SW 1271 (cell line): ENCODE results near the gene NVL.
A peak's percentile ranks its signal among the peaks of the same experiment; 100 is the strongest.
"Not testable (repeated sequence)": the region's sequence is repeated elsewhere in the genome, so short reads cannot be mapped to it uniquely, and the experiment has no call there.

Source experiments
- DNase-seq, 2 experiments: peaks; one replicate each; lab custom pipeline; 2025; lab: John Stamatoyannopoulos, UW

NVL gene

DNA sequence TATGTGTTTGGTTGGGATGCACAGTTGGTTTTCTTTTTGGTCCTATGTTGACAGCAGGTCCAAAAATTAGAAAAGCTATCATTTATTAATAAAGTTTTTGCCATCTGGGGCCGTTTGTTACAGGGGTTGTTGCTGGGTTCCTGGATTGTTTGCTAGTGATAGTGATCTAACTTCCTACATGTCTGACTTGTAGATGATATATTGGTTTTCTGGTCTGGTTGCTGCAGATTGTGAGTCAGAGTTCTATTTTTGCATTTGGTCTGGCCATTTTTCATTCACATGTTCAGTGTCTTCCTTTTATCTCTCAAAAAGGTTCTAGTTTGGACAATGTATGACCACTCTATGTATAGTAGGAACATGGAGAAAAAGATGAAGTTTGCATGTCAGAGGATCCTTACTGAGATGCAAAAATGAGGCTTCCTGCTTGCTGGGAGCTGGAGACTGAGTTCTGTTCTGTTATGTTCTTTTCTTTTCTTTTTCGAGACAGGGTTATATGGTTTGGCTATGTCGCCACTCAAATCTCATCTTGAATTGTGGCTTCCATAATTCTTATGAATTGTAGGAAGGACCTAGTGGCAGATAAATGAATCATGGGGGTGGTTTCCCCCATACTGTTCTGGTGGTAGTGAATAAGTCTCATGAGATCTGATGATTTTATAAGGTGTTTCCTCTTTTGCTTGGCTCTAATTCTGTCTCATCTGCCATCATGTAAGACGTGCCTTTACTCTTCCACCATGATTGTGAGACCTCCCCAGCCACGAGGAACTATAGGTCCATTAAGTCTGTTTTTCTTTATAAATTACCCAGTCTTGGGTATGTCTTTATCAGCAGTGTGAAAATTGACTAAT is 4.2 kb upstream of the NVL start:
- DNase-seq: no peak

DNA sequence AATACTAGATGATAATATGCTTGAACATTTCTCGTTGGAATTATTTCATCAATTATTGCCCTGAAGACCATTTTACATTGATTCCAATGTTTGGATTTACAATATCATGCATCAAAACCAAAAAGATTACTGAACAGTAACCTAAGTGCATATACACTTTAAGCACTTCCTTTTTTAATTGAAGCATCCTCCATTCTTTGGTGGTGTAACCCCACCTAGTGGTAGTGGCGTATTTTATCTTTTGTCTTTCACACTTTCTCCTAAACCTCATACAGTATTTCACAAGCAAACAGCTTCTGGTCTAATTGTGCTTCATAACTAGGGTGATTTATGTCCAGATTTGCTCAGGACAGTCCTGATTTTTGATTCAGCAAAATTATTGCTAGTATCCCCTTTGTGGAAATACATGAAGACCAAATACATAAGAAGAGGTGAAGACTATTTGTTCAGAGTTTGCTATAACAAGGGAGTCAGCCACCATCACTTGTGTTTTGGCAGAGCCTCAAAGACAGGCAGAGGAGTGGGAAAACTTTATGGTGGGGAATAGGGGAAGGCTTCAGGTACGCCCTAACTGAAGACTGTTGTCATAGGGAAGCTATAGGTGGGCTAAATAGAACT is 3.4 kb upstream of the NVL start:
- DNase-seq: peak in 1 of 2 experiments; percentile 50

DNA sequence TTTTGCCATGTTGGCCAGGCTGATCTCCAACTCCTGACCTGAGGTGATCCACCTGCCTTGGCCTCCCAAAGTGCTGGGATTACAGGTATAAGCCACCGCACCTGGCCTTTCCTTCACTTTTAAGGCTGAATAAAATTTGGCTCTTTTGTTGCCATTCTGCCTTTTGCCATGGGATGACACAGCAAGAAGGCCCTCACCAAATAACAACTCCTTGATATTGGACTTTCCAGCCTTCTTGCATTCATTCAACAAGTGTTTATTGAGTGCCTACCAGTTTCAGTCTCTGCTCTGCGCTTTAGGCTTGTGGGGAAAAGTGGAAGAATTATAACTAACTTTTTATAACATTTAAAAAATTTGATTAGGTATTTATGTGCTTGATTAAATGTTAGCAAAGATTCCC is 1.9 kb upstream of the NVL start:
- DNase-seq: no peak

DNA sequence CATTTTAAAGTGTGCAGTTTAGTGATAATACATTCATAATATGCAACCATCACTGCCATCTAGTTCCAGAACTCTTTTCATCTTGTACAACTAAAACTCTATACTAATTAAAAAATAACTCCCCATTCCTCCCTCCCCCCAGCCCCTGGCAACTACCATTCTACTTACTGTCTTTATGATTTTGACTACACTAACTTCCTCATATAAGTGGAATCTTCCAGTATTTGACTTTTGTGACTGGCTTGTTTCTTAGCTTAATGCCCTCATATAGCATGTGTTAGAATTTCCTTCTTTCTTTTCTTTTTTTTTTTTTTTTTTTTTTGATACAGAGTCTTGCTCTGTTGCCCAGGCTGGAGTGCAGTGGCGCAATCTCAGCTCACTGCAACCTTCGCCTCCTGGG is 1.4 kb upstream of the NVL start:
- no peak for DNase-seq

DNA sequence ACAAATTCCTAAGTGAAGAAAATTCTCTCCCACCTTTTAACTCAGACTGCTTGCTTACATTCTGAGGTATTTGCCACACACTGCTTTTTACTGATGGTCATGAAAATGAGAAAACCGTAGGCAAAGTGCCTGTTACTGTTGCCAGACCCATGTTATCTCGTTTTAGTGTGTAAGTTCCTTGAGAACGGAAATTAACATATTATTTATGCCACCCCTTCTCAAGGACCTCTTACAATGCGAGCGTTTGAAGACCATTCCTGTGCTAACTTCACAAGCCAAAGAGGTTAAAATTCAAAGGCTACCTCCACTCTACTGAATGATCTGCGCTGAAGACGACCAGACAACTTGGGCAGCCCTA is 509 bp downstream of the NVL start:
- DNase-seq: no peak

DNA sequence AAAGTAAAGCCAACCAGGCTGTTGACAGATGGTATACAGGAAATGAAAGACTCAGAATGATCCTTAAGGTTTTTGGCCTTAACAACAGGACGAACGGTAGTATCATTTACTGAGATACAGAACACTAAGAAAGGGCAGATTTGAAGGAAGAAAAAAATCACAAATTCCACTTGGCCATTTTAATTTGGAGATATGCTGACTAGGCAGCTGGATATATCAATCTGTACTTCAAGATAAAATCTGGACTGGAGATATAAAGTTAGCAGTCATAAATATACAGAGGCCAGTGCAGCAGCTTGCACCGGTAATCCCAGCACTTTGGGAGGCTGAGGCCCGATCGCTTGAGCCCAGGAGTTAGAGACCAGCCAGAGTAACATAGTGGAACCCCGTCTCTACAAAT is 1.3 kb downstream of the NVL start:
- DNase-seq: no peak

DNA sequence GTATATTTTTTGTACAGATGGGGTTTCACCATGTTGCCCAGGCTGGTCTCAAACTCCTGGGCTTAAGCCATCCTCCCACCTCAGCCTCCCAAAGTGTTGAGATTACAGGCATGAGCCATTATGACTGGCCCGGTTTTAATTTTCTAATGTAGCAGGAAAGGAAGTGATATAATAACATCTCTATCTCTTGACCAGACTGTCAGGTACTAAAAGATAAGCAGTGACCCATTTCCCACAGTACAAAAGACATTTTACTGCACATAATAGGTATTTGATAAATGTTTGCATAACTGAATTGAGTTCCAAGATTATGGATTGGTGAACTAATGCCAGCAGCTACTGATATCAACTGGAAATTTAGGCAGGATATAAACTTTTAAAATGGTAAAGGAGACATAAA is 4.0 kb downstream of the NVL start:
- no peak for DNase-seq

DNA sequence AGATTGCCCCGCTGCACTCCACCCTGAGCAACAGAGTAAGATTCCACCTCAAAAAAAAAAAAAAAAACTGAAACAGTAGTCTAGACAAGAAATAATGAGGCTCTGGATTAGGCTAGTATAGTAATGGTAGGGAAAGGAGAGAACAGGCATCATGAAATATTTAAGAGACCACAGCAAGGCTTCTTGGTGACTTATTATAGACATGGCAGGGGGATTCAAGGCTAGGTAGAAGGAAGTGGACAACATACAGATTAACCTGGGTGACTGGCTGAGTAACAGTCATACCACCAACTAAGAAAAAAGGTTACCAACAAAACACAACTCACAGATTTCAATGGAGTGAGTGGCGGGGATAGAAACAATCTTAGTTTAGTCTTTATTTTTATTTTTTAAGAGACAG is 8.3 kb downstream of the NVL start:
- DNase-seq: no peak

DNA sequence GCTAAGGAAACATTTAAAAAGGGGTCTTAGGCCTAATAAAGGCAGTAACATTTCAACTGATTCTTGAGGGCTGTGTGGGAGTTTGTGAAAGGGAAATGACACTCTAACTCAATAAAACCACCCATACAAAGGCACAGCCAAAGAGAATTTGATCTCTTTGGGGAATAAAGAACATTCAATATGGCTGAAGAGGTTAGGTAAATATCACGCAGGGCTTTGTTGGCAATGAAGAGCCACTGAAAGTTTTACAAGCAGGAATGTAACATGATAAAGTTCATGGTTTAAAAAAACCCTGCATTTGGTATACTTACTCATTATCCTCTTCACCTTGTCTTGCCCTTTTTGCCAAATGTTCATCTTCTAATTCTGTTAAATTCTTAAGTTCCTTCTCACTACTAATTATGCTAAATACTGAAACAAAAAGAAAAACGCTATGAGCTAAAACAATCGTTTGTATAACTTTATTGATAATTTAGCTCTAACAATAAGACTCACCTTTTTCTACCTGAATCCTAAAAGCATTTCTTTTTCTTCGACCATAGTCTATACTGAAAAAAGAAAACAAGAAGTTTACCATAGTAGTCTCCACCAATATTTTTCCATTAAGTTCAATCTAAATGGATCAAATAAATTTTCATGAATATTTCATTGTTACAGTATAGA is 12.5 kb downstream of the NVL start:
- DNase-seq: no peak

DNA sequence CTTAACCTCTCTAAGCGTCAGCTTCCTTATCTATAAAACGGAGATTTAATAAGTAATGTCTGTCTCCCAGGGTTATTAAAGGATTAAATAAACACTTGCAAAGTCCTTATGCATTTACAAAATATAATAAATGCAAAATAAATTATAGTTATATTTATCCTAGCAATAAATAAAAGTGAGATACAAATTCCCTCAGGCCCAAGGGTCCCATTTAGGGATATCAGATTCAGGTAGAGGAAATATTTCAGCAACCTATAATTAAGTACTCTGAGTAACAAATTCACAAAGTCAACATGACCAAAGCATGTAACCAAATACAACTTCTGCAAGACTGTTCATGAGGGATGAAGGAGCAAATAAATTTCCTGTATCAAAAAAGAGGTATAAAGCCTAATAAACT is 17.9 kb downstream of the NVL start:
- DNase-seq: no peak

DNA sequence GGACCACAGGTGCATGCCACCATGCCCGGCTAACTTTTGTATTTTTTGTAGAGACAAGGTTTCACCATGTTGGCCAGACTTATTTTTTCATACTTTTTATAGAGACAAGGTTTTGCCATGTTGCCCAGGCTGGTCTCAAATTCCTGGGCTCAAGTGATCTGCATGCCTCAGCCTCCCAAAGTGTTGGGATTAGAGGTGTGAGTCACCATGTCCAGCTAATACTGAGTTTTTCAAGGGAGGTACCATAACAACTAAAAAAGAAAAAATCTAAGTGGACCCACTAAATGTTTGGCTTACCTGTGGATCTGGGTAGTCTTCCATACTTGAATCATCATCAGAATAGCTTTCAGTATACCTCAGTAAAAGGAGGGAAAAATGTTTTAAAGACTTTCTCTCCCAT is 18.5 kb downstream of the NVL start:
- DNase-seq: not testable (repeated sequence)

DNA sequence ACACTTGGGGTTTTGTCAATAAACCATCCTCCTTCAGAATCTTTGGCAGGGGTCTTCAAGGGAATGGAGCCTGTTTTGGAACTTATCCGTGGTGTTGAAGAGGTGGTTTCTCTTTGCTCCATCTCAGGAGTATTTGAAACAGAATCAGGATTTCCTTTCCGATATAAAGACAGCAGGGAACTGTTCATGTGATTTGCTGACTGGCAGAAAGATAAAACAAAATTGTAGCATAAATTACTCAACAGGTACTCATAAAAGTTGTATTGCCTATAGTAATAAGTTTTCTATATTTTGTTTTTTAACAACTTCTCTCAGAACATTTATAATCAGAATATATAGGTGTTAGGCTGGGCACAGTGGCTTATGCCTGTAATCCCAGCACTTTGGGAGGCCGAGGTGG is 21.9 kb downstream of the NVL start:
- DNase-seq: no peak

DNA sequence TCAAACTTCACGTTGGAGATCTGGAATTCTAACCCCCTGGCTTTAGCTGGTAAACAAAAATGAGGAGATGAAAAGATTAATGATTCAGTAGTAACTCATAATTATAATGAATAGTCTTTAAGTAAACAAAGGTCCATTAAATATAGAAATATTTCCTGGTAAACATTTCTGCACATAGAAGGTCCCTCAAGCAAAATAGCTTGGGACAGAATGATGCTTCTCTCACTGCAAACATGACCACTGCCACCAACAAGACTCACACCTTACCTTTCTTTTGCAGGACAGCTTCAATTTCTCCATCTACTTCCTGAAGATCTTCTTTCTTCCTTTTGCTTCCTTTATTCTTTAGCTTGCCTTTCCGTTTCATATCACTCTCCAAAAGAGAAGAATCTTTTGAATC is 25.2 kb downstream of the NVL start:
- no peak for DNase-seq

DNA sequence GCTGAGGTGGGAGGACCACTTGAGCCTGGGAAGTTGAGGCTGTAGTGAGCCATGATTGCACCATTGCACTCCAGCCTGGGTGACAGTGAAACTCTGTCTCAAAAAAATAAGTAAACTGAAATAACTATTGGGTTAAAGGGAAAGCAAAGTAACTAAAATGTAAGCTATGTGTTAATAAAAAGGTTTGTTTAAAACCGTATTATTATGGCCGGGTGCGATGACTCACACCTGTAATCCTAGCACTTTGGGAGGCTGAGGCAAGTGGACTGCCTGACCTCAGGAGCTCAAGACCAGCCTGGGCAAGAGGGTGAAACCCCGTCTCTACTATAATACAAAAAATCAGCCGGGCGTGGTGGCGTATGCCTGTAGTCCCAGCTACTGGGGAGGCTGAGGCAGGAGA is 27.0 kb downstream of the NVL start:
- no peak for DNase-seq

DNA sequence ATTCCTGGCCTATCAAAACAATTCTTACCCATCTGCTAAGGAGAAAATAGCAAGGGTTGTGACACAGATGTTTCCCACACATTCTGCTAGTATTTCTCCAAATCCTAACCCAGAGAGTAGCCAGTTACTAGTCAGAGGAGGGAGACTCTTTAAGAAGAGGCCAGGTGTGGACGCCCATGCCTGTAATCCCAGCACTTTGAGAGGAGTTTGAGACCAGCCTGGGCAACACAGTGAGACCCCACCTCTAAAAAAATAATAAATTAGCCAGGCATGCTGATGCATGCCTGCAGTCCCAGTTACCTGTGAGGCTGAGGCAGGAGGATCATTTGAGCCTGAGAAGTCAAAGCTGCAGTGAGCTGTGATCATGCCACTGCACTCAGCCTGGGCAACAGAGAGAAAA is 28.6 kb downstream of the NVL start:
- no peak for DNase-seq

DNA sequence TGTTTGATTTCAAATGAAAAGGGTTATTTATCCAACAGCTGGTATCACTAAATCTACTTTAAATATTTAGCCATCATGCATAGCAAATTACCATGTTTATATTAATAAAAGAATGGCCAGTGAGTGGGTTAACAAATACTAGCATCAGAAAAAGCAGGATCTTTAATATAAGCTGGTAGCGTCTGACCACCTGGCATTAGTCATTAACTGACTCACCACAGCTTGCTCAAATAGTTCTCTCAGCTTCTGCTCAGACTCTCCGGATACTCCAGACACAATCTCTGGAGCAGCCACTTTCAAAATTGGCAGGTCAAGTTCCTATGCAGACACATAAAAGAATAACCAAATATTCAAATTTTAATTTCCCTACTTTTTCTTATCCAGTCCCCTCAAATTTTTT is 29.6 kb downstream of the NVL start:
- peak in 1 of 2 experiments; percentile 62 for DNase-seq

DNA sequence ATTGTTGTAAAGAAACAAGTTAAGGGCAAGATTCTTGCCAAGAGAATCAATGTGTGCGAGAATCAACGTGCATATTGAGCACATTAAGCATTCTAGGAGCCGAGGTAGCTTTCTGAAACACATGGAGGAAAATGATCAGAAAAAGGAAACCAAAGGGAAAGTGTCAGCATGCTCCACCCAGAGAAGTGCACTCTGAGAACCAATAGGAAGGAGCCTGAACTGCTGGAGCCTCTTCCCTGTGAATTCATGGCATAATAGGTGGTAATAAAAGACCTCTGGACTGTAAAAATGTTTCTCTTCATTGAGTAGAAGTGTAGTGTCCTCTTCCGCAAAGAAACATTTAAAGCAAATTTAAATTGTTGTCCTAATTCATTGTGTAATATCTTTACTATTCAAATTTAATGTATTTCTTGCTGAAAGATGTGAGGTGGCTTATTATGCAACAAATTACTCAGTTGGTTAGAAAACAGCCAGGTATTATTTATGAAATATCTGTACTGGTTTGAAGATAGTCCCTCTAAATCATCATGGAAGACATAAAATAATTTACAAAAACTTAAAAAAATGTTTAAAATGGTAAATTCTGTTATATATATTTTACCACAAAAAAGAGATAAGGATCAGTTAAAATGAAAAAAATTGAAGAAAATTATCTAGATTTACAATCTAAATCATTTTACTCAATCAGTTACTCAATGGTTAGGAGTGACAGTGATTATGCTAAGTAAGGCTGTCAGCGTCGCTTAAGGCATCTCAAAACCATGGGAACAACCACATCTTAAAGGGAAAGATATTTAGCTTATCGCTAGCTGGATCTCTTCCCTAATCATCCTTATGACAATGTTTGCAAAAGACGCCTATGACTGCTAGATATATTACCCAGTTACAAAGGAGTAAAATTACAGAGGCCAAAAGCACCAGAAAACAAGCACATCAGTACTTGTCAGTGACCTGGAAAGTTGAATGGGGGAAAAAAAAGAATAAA is 31.3 kb downstream of the NVL start:
- DNase-seq: no peak

DNA sequence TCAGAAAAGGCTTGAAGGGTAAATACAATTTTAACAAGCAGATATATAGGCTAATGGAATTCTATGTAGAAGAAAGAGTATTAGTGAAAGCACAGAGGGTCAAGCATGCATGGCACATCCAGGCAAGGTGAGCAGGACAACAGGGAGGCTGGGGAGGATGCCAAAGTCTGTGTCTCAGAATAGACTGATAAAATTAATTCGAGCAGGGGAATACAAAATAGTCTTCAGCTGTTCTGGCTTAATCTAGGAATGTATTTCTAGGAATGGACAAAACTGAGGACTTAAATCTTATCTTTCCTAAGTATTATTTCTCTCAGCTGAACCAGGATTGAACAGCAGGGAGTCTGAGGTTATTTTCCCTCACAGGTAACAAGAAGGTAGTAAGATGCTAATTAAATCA is 35.2 kb downstream of the NVL start:
- no peak for DNase-seq

DNA sequence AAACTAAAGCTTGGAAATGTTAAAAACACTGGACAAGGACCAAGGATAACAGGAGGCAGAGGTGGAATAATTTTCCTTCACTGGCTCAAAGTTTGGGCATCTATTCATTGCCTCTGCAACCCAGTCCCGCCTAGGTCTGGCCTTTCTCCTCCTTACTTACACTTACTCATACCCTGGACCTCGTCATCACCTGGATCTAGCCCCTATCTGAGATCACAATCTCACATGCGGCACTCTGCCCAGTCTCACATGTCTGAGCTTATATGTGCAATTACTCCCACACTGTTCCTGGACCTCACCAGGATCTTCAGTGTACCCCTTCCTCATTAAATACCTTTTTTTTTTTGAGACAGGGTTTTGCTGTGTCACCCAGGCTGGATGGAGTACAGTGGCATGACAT is 37.6 kb downstream of the NVL start:
- DNase-seq: no peak

DNA sequence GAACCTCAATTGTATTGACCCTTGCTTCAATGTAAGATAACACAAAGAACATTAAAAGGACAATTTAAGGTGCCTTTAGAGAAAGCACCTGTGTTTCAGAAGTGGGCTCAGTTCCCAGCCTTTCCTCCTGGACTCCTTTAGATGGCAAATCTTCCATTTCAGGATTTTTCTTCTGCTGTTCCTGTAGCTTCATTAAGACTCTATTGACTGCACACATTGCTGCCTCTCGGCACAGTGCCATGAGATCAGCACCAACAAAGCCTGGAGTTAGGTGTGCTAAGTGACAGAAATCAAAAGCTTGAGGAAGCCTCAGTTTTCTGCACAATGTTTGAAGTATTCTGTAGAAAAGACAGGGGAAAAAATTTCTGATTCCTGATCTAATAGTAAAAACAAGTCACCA is 40.6 kb downstream of the NVL start:
- no peak for DNase-seq

DNA sequence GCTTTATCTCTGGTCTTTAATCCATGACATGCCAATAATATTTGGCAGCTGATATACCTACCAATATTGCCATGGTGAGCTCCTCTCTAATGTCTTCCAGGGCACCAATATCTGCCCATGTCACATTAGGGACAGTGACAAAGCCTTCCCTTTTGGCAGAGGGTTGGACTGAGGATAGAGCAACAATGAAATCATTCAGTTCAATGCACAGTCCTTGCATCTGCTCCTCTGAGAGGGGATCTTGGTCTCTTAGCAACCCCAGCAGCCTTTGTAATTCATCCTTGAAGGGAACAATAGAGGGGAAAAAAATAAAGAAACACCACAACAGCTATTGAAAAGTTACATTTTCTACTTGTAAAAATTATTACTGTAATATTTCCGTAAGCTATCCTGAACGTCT is 42.3 kb downstream of the NVL start:
- no peak for DNase-seq

DNA sequence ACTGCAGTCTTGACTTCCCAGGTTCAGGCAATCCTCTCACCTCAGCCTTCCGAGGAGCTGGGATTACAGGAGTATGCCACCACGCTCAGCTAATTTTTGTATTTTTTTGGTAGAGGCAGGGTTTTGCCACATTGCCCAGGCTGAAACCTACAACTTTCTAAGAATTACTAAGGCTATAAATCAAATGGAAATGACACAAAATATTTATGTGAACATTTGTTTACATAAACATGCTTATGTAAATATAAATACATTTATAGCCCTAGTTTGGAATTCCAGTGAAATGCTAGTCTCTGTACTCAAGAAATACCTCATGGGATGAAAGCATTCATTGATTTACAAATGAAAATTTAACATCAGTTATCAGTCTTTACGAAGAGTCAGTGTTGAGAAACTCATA is 47.8 kb downstream of the NVL start:
- no peak for DNase-seq
